ENCODE results near the gene ADRA1B.

The ADRA1B gene

DNA sequence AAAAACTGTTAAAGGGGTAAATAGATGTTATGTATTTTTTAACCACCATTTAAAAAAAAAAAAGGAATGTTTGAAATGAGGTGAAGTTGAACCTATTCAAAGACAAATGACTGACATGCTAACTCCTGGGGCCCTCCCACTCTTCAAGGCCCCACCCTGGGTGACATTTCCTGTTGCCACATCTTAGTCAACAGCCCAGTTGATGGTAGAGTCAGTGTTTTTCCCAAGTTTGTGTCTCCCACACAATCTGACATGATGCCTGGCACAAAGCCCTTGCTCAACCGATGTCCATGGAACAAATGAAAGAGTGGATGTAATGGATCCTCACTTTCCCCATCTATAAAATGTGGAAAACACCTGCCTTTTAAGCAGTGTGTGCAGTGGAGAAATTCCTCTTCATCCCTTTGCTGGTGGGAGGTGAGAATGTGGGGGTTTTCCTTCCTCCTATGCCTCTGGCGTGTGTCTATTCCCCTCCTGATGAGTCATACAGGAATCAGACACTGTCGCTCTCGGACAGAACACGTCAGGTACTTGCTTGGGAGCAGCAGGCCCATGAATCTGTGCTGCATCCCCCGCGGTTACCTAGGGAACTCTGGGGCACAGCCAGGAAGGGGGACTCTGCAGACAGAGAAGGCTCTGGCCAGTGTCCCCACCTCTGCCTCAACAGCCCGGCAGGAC, 13.7 kb upstream of the ADRA1B start:
- DNase-seq: no peak

DNA sequence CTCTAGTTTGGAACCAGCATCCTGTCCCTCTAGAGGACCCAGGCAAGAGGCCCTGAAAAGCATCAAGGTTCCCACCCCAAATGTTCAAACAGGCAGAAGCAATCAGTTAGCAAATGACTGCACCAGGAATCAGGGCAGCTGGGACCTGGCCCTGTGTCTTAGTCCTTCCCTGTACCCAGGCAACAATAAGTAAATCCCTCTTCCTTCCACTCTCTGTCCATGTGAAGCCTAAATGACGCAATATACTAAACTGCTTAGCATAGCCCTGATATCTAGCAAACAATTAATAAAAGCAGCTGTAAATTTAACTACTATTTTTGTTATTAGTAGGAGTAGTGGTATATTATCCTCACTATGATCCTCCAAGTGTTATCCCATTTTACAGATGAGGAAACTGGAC, 13.2 kb upstream of the ADRA1B start:
- DNase-seq: no peak

DNA sequence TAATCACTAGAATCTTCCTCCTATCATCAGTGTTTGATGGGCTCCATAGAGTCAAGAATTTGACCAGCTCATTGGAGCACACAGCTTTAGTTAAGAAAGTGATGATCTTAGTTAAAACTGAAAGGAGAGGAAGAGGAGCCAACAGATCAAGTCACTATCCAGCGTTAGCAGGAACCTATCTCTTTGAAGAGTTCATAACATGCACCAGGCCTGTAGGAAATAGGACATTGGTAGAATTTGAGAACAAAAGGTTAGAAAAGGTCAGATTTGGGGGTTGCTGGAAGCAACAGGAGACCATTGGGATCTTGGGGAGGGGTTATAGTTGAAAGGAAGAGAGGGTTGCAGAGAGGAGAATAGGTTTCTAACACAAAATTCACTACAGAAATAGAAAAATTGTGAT, 11.4 kb upstream of the ADRA1B start:
- no peak for DNase-seq

DNA sequence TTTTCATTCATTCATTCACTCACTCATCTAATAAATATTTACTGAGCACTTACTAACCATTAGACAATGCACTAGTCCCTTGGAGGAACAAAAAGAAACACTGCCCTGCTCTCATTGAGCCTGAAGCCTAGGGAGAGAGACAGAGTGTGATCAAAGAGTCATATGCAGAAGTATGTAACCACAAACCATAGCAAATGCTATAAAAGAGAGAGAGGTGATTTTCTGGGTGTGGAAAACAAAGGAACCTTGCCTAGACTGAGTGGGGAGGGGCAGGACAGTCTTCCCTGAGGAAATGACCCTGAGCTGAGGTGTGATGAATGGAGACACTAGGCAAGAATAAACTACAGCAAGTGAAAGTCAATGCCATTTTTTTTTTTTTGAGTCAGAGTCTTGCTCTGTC, 10.8 kb upstream of the ADRA1B start:
- no peak for DNase-seq

DNA sequence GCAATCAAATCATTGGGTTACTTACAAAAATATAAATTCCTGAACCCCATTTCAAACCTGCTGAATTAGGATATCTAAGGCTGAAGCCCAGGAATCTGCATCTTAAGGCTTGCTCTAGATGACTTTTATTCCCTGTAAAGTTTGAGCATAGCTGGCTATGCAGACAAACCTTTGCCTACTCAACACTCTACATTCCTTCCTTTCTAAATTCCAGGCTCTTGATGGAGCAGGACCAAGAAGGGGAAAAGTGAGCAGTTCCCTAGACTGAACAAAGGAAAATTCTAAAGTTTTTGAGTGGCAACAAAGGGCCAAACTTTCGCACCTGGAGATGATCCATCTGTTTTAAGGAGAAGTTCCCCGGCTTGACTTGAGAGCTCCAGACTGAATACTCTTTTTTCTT, 9.8 kb upstream of the ADRA1B start:
- no peak for DNase-seq

DNA sequence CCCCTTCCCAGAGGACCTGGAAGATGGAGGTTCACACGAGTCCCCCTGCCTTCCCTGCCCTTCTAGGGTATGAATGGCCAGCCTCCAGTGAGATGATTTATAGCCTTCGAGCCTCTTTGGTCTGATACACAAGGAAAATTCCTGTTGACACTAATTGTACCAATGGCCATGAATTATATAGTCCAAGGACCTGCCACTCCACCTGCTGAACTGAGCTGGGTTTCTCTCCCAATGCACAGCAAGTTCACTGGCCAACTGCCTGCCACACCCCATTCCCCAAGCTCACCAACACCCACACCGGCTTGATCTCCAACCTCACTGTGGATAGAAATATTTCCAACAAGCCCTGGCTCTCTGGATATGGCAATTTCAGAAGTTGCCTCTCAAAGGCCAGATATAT, 9.3 kb upstream of the ADRA1B start:
- DNase-seq: no peak

DNA sequence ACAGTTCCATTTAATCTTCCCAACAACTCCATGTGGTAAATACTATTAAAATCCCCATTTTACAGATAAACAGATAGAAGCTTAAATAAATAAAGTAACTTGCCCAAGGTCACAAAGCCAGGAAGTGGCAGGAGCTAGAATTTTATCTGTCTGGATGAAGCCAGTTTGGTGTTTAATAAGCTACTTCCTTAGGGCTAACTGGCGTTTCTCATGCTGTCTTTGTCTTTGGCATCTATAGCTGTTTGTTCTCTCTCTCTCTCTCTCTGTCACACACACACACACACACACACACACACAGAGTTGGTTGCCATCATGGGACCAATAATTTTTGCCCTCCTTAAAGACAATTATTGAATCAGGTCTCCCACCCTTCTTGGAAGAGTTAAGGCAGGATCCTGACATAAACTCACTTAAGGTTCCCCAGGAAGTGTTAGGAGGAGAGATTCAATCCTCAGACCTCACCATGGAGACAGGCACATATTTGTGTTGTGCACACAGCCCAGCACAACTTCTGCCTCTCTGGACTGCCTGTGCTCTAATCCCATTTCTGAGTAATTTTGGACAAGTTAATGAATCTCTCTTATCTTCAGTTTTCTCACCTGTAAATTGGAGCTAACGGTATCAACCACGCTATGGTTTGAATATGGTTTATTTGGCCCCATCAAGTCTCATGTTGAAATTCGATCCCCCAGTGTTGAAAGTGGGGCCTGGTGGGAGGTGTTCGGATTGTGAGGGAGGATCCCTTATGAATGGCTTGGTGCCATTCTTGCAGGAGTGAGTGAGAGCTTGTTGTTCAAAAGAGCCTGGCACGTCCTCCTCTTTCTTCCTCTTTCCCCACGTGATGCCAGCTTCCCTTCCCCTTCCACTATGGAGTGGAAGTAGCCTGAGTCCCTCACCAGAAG, 8.3 kb upstream of the ADRA1B start:
- DNase-seq: no peak

DNA sequence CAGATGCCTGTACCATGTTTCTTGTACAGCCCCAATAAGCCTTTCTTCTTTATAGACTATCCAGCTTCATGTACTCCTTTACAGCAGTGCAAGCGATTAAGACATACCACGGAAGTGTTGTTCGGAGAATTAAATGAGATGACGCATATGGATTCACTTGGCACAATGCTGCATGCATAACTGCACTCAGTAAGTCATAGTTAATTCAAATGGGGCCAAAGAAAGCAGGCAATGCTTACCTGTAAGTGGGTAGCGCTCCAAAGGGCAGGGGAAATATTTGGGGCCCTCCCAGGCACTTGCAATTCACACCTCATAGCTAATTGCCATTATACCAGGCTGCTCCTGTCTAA, 7.7 kb upstream of the ADRA1B start:
- no peak for DNase-seq

DNA sequence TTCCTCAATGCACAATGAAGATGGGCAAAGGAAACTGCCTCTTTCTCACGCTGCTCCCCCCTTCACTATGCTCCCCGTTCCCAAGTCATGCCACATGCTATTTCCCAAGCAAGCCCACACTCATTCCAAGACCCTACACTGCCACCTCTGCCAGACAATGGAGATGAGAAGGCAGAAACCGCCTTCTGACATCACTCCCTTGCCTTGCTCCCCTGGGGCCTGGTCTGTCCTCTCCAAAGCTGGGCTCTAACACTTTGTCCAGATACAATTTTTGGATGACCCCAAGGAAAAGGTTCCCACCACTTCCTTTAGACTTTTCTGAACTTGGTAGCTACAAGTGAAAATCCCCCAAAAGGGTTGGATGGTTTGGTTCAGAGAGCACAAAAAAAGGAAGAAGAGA, 7.2 kb upstream of the ADRA1B start:
- no peak for DNase-seq

DNA sequence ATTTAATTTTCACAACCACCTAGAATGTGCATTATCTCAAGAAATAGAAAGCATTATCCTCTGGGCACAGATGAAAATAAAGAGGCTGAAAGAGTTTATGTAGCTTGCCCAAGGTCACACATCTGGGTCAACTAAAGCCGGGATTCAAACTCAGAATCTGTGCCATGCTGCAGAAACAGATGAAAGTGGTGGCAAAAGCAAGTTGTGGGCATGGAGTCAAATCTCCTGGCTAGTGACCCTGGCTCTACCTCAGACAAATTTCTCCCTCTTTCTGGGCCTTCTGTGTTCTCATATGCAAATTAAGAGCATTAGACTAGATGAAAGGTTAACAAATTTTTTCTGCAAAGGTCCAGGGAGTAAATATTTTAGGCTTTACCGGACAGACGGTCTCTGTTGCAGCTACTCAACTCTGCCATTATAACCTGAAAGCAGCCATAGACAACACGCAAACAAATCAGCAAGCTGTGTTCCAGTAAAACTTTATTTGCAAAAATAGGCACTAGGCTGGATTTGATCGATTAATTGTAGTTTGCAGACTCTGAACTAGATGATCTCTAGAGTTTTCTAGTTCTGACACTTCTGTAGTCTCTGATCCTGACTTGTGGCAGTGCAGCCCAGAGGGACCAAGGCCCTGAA, 6.0 kb upstream of the ADRA1B start:
- no peak for DNase-seq

DNA sequence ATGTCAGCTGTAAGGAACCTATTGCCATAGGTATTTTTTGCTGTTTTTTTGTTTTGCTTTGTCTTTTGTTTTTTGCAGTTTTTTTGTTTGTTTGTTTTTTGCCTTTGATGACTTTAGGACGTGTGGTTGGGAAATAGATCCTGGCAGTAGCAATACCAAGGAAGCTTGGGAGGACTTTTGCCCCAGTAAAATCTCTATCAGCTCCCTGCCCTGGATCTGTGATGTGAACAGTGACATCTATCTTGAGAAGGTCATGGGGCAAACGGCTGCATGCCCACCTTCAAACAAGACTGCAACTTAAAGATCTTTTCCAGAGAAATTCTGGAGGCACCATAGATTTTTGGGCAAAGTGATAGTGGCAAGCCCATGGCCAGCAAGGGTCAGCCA, 5.4 kb upstream of the ADRA1B start:
- no peak for DNase-seq

DNA sequence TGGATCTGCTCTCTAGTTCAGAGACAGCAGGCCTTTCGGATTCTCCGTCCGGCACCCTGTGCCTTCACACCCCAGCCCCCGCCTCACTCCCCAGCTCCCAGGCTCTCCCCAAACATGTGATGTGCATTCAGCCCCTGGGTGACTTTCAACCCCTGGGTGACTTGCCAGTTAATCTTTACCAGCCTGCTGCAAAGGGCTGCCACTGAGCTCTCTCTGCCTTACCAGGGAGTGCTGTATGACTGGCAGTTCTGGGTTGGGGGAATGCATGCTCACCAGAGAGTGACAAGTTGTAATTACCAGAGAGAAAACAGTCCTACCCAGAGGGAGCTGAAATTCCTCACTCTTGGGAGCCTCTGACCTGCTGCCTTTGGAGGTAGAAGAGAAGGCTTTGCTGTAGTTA, 4.9 kb upstream of the ADRA1B start:
- no peak for DNase-seq

DNA sequence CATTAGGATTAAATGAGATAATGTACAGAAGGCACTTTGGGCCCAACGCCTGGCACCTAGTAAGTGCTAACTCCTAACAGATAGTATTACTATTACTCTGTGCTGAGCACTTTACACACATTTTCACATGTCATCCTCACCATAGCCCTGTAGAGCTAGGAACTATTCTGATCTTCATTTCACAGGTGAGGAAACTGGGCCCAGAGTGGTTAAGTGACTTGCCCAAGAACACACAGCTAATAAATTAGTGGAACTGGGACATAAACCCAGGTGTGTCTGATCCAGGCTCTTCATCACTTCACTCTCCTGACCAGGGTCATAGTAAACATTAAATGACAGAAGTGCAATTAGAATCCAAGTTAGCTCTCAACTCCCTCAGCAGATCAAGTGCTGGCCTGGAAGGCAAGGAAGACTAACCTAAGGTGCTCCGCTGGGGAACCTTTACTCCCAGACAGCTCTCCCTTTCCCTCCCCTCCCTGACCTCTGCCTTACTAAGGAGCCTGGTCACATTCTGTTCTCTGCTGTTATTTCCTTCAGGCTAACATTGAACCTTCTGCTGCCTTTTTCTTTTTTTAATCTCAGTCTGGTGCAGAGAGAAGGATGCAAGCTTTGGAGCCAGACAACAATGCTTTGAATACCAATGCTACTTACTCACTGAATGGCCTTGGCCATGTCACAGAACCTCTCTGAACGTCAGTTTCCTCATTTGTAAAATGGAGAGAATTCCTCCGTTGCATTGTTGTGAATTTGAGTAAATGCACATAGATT, 4.1 kb upstream of the ADRA1B start:
- no peak for DNase-seq

DNA sequence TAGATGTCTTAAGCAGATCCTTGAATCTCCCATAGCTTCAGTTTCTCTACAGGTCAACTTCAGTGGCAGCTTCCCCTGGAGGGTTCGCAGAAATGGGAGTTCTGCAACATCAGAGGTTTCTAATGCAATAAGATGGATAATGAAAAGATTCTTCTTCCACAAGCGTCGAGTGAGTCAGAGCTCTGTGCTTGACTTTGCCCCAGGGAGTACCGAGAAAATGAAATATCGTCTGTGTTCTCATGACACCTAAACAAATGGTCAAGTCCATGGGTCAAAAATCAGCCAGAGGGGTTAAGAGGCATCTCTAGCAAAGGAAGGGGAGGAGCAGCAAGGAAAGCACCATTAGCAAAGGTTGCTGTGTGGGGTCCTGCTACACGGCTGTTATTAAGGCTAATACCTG, 3.2 kb upstream of the ADRA1B start:
- DNase-seq: no peak

DNA sequence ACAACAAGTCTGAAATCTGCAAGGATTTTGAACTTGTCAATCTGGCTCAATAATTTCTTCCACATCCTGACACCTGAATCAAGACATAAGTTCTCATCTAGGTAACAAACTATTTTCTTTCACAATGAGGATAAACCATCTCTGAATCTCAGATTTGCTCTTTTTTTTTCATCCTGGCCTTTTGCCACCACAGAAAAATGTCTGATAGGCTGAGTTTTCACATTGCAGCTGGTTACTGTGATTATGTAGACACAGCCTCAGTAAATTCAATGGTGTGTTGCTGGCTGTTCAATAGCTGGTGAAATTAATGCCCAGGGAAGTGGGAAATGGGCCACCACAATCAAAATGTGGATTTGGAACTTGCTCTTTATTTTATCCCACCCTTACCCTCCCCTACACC, 2.8 kb upstream of the ADRA1B start:
- no peak for DNase-seq

DNA sequence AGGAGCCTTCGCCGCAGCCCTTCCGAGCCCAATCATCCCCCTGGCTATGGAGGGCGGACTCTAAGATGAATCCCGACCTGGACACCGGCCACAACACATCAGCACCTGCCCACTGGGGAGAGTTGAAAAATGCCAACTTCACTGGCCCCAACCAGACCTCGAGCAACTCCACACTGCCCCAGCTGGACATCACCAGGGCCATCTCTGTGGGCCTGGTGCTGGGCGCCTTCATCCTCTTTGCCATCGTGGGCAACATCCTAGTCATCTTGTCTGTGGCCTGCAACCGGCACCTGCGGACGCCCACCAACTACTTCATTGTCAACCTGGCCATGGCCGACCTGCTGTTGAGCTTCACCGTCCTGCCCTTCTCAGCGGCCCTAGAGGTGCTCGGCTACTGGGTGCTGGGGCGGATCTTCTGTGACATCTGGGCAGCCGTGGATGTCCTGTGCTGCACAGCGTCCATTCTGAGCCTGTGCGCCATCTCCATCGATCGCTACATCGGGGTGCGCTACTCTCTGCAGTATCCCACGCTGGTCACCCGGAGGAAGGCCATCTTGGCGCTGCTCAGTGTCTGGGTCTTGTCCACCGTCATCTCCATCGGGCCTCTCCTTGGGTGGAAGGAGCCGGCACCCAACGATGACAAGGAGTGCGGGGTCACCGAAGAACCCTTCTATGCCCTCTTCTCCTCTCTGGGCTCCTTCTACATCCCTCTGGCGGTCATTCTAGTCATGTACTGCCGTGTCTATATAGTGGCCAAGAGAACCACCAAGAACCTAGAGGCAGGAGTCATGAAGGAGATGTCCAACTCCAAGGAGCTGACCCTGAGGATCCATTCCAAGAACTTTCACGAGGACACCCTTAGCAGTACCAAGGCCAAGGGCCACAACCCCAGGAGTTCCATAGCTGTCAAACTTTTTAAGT, 819 bp downstream of the ADRA1B start:
- no peak for DNase-seq

DNA sequence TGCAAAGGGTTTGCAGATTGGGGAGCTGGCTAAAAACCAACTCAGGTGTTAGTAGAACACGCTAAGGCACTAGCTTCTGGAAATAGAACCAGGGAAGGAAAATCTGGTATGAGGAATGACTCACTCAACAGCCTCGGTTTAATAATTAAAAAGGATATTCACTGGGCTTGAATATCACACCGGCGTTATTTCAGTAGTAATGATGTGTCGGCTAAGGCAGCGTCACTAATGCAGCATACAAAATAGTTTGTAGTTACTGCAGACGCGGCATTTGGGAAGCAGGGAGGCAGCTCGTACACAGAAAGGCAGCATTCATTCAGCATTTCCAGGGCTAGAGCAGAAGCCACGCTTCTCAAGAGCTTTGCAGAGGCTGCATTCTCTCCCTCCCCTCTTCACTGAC, 1.7 kb downstream of the ADRA1B start:
- no peak for DNase-seq

DNA sequence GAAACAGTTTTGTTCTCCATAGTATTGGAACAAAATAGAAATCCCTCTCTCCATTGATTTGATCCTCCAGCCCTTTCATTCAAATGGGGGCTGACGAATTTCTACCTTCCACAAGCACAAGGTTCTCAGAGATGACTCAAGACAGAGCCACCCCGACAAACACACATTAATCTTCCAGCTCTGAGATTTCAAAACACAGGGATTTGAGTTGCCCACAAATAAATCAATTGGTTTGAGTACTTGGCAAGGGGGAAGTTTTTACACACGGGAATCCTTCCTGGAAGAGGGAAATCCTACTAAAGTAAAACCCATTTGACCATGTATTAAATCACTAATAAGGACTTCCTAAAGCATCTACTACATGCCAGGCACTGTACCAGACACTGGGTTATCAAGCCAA, 5.4 kb downstream of the ADRA1B start:
- DNase-seq: no peak

DNA sequence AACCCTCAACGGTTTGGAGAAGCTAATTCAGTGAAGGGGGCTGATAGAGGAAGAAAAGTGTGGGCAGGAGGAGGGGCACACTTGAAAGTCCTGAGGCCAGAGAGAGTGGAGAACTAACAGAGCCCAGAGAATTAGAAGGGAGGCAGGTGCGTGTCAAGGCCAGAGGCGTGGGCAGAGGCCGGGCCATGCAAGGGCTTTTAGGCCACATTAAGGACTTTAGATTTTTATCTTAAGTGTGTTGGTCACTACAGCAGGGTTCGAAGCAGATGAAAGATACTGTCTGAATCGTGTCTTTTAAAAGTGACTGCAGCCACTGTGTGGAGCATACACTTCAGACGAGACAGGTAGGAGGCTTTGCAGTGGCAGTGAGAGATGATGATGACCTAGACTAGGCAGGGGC, 6.7 kb downstream of the ADRA1B start:
- no peak for DNase-seq

DNA sequence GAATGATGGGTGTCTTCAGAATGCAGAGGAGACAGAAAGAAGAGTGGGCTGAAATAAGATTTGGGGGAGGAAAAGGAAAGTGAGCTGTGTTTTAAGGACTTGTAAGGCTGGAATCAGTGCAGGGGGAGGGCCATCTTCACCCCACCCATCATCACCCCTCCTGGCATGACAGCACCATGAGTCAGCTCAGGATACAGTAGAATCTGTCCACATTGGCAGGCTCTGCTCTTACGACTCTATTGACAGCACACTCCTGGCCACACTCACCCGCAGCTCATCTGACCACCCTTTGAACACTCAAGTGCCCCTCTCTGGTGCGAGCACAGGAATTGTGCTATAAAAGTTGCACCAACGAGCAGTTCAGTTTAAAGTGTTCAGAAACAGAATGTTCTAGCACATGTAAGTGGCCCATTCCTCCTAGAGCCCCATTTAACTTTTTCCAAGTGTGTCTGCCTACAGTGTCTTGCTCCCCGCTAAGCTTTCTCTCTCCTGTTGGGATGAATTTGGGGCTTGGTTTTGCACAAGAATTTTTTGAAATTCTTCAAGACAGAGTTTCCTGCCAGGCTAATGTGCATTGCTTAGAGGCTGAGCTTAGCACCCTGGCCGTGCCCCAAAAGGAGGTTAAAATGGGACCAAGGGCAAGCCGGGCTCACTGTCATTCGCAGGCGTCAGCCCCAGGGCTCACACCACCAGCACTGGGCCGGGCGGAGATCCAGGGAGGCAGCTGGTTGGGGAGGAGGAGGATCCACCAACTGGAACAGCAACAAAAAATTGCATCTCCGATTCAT, 12.0 kb downstream of the ADRA1B start:
- peak; percentile 39 for DNase-seq

DNA sequence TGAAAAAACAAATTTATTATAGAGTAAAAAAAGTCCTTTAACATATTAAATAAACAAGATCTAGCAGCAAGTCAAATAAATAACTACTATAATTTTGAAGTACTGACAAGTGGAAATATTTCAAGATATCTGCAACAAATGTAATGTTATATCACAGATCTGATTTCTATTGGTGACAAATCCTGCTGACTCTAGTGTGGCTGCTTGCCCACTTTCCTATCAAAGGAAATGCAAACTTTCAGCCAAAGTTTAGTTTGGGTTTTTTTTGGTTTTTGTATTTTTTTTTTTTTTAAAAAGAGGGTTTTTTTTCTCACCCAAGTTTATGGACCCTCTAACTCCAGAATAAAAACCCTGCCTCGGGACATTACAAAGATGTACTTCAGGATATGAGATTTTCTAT, 12.9 kb downstream of the ADRA1B start:
- DNase-seq: no peak
